HL-60/S4 treated with retinoic acid at 250 ng/mL for 4 days and 3 days (cell line): ENCODE results near the gene CPNE9.
"Not testable (repeated sequence)": the region's sequence is repeated elsewhere in the genome, so short reads cannot be mapped to it uniquely, and the experiment has no call there.

ENCODE experiments used
- in situ Hi-C: fragments of 300-500 bp; cut with MboI; formaldehyde crosslinking; loops from 2 replicates; pipeline ENCODE4 v1.7.0; 2022; ENCODE audit warnings: low sequenced_read_pairs

The CPNE9 gene

GRCh38 chr3:9770276-9770812 lies 66.7 kb downstream of the CPNE9 start:
- in situ Hi-C loops = no loop called here

- in situ Hi-C loops = not testable (repeated sequence)
These were observed 67.4 kb downstream of the CPNE9 start for GRCh38 chr3:9771007-9771406.

- in situ Hi-C loops = no loop called here
These were observed 73.5 kb downstream of the CPNE9 start for GRCh38 chr3:9776896-9777693.

- in situ Hi-C loops = no loop called here
These were observed 74.0 kb downstream of the CPNE9 start for GRCh38 chr3:9777694-9778021.

GRCh38 chr3:9778143-9779074 lies 74.8 kb downstream of the CPNE9 start:
- in situ Hi-C loops = no loop called here

- in situ Hi-C loops = no loop called here
These were observed 75.5 kb downstream of the CPNE9 start for GRCh38 chr3:9779075-9779593.
